ENCODE measurements around the gene TNFAIP8. TPM values are rescaled to one million over a fixed set of nuclear protein-coding genes. Genes with fewer than 3 reads are reported as not detected.

The TNFAIP8 gene
- total RNA-seq, 1 experiment from 2014 or later: 24.1 TPM

GRCh38 chr5:119344231-119344630, 11.6 kb upstream of the TNFAIP8 start:
- Mint-ChIP-seq H3K9me3 (no peaks in the 10 kb centered on the region), H3K27me3 (ENCODE audit: low read depth) (no peaks in the 10 kb centered on the region), H3K4me1 (peaks cover 74% of the 10 kb centered on the region), H3K4me3 (no peak overlapping the region), H3K27ac (no peak overlapping the region), H3K36me3 (no peaks in the 10 kb centered on the region)
- ATAC-seq (no peak), DNase-seq (ENCODE audit: low spot score) (no peak)
- CTCF ChIA-PET: no interaction called here
- TF ChIP-seq CBFB (CRISPR knock-in tag; IDR thresholded peaks at IDR 0.05; ENCODE audit: low read depth): no peak
- no peak for TF ChIP-seq SMAD3 (CRISPR knock-in tag; IDR thresholded peaks at IDR 0.05; ENCODE audit: borderline replicate concordance)
- no peak for TF ChIP-seq MLX (CRISPR knock-in tag; IDR thresholded peaks at IDR 0.05)
- no peak for TF ChIP-seq E2F1 (CRISPR knock-in tag; IDR thresholded peaks at IDR 0.05)
- no peak for TF ChIP-seq NR1H2 (CRISPR knock-in tag; IDR thresholded peaks at IDR 0.05)
- no peak for TF ChIP-seq MYBL2 (CRISPR knock-in tag; IDR thresholded peaks at IDR 0.05)
- no peak for TF ChIP-seq CDX4 (CRISPR knock-in tag; IDR thresholded peaks at IDR 0.05; ENCODE audit: borderline replicate concordance)
- TF ChIP-seq GABPB1 (CRISPR knock-in tag; IDR thresholded peaks at IDR 0.05): no peak
- TF ChIP-seq ZNF138 (CRISPR knock-in tag; conservative IDR thresholded peaks at IDR 0.05): no peak
- TF ChIP-seq ZSCAN18 (CRISPR knock-in tag; IDR thresholded peaks at IDR 0.05): no peak
- TF ChIP-seq ZNF263 (CRISPR knock-in tag; IDR thresholded peaks at IDR 0.05; ENCODE audit: low read depth): no peak
- TF ChIP-seq CREM (CRISPR knock-in tag; IDR thresholded peaks at IDR 0.05): no peak
- no peak for TF ChIP-seq SMAD4 (CRISPR knock-in tag; IDR thresholded peaks at IDR 0.05)
- no peak for TF ChIP-seq PREB (CRISPR knock-in tag; IDR thresholded peaks at IDR 0.05; ENCODE audit: borderline replicate concordance)
- POLR2A ChIA-PET: interaction anchor here (0.6 kb wide), 1 partner anchor 165 kb away, joined by 3 read pairs; no protein-coding TSS in a partner anchor

GRCh38 chr5:119345861-119346260, 10.0 kb upstream of the TNFAIP8 start:
- Mint-ChIP-seq H3K4me3 (no peak overlapping the region), H3K27me3 (ENCODE audit: low read depth) (no peaks in the 10 kb centered on the region)
- CTCF ChIA-PET: interaction anchor here (1.5 kb wide), 1 partner anchor 11 kb away, joined by 5 read pairs; no protein-coding TSS in a partner anchor

GRCh38 chr5:119346394-119346793, 9.4 kb upstream of the TNFAIP8 start:
- Mint-ChIP-seq H3K4me3 (no peak overlapping the region), H3K4me1 (peaks cover 76% of the 10 kb centered on the region), H3K36me3 (no peaks in the 10 kb centered on the region), H3K9me3 (no peaks in the 10 kb centered on the region), H3K27me3 (ENCODE audit: low read depth) (no peaks in the 10 kb centered on the region), H3K27ac (no peak overlapping the region)
- DNase-seq (ENCODE audit: low spot score): no peak
- POLR2A ChIA-PET: interaction anchor here (1.0 kb wide), 1 partner anchor 11 kb away, joined by 3 read pairs; no protein-coding TSS in a partner anchor
- no peak for ATAC-seq
- CTCF ChIA-PET: interaction anchor here (1.5 to 2.3 kb wide), 2 partner anchors 11 to 66 kb away, joined by 5 to 10 read pairs; no protein-coding TSS in a partner anchor
- TF ChIP-seq RORB (CRISPR knock-in tag; IDR thresholded peaks at IDR 0.05): no peak
- TF ChIP-seq PRRX2 (CRISPR knock-in tag; IDR thresholded peaks at IDR 0.05): no peak
- TF ChIP-seq ZNF232 (CRISPR knock-in tag; IDR thresholded peaks at IDR 0.05): no peak
- TF ChIP-seq SOX15 (CRISPR knock-in tag; IDR thresholded peaks at IDR 0.05): no peak
- no peak for TF ChIP-seq SP1 (CRISPR knock-in tag; conservative IDR thresholded peaks at IDR 0.05)
- TF ChIP-seq AFF4 (CRISPR knock-in tag; IDR thresholded peaks at IDR 0.05; ENCODE audit: borderline replicate concordance): no peak
- no peak for TF ChIP-seq FOXP1 (CRISPR knock-in tag; IDR thresholded peaks at IDR 0.05; ENCODE audit: borderline replicate concordance)

More at GRCh38 chr5:119345861-119346260, 10.0 kb upstream of the TNFAIP8 start:
- ATAC-seq (no peak), DNase-seq (ENCODE audit: low spot score) (no peak)
- POLR2A ChIA-PET: no interaction called here
- Mint-ChIP-seq H3K9me3 (no peaks in the 10 kb centered on the region), H3K27ac (no peak overlapping the region), H3K4me1 (peaks cover 81% of the 10 kb centered on the region), H3K36me3 (no peaks in the 10 kb centered on the region)
- TF ChIP-seq SOX15 (CRISPR knock-in tag; IDR thresholded peaks at IDR 0.05) (no peak), ZNF317 (CRISPR knock-in tag; IDR thresholded peaks at IDR 0.05; ENCODE audit: borderline replicate concordance, low read depth) (no peak), ZNF423 (CRISPR knock-in tag; IDR thresholded peaks at IDR 0.05) (no peak), ZNF138 (CRISPR knock-in tag; conservative IDR thresholded peaks at IDR 0.05) (no peak)

All from WTC11 (cell line).